Fibroblast of the aortic adventitia (primary cell): ENCODE results near the gene PDZD2. TPM values are rescaled to one million over a fixed set of nuclear protein-coding genes. Genes with fewer than 3 reads are reported as not detected.
"Not testable (repeated sequence)": the region's sequence is repeated elsewhere in the genome, so short reads cannot be mapped to it uniquely, and the experiment has no call there.

Source experiments
- DNase-seq: peaks from one replicate; pipeline ENCODE4 v3.0.0-alpha.2; 2010; ENCODE audit warnings: low read depth
- H3K4me3 ChIP-seq: 2 replicates; pipeline ENCODE4 v1.5.1; 2011; ENCODE audit warnings: low read depth, mild to moderate bottlenecking, control low read depth, low read length, moderate library complexity
- total RNA-seq: library from RNA; depleted of rRNA; stranded (reverse); fragments of >200 nt; gene quantifications from 2 replicates; pipeline ENCODE4 v1.2.3, GENCODE V29; 2012; ENCODE audit warnings: low replicate concordance
- TF ChIP-seq, protein P1 (sequence below): IDR thresholded peaks from 2 replicates; pipeline ENCODE4 v1.5.1; 2011; ENCODE audit warnings: mild to moderate bottlenecking, low read length, control low read depth, inconsistent platforms; ENCODE audit not compliant: insufficient read depth

PDZD2 gene
- total RNA-seq, 1 donor, result under 0.01 TPM

DNA sequence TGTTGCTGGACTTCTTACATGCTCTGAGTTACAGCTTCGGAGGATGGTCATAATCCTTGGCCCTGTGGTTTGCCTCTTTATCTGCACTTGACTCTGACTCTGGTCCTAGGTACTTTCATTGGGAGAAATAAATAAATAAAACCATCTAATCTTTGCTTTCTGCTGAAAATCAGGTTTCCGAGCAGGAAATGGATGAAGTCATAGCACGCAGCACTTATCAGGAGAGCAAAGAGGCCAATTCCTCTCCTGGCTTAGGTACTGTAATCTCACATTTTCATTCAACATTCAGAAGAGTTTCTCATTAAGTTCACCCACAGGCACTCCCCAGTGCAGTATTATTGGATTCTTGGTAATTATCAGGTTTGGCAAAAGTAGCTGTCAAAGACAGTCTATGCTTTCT lies 430.5 kb downstream of the PDZD2 start:
- DNase-seq, result no peak
- TF ChIP-seq, protein P1, sequence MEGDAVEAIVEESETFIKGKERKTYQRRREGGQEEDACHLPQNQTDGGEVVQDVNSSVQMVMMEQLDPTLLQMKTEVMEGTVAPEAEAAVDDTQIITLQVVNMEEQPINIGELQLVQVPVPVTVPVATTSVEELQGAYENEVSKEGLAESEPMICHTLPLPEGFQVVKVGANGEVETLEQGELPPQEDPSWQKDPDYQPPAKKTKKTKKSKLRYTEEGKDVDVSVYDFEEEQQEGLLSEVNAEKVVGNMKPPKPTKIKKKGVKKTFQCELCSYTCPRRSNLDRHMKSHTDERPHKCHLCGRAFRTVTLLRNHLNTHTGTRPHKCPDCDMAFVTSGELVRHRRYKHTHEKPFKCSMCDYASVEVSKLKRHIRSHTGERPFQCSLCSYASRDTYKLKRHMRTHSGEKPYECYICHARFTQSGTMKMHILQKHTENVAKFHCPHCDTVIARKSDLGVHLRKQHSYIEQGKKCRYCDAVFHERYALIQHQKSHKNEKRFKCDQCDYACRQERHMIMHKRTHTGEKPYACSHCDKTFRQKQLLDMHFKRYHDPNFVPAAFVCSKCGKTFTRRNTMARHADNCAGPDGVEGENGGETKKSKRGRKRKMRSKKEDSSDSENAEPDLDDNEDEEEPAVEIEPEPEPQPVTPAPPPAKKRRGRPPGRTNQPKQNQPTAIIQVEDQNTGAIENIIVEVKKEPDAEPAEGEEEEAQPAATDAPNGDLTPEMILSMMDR, result no peak
- H3K4me3 ChIP-seq, result no peak overlapping the region

DNA sequence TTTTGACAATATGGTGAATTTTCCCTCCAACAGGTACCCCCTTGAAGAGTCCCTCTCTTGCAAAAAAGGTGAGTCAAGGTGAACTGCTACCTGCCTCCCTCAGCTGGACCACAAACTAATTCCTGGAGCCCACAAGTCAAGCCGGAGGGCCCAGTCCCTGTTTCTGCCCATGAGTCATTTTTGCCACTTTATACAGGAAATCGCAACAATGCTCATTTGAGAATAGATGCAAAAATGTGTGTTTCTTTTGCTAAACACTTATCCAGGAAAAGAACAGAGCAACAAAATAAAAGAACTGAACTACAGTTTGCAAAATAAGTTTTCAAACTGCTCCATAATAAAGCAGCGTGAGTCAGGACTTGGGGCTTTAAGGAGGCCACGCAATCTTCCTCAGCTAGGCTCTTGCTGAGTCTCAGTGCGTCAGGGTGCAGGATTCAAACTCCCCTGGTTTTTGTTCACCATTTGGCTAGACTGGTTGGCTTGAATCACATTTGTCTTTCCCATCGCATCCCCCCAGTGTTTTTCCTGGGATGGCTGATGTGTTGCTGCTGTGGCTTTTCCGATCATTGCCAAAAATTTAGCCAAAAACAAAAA lies 432.5 kb downstream of the PDZD2 start:
- no peak for DNase-seq
- TF ChIP-seq, protein P1, result no peak
- H3K4me3 ChIP-seq, result no peak overlapping the region

- TF ChIP-seq, protein P1, result no peak
- H3K4me3 ChIP-seq, result no peak overlapping the region
- DNase-seq, result no peak
These were observed 433.1 kb downstream of the PDZD2 start for GRCh38 chr5:32072054-32072453.

DNA sequence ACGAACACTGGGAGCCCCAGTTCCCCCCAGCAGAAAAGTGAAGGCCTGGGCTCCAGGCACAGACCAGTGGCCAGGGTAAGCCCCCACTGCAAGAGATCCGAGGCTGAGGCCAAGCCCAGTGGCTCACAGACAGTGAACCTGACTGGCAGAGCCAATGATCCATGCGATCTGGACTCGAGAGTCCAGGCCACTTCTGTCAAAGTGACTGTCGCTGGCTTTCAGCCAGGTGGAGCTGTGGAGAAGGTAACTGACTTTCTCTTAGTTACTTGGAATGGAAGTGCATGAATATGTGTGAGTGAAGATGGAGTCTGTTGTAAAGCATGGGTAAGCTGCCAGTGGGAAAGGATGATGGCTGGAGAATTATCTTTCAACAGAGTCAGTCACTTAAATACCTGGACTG lies 435.5 kb downstream of the PDZD2 start:
- TF ChIP-seq, protein P1, result no peak
- no peak overlapping the region for H3K4me3 ChIP-seq
- no peak for DNase-seq

GRCh38 chr5:32076699-32077695 lies 438.1 kb downstream of the PDZD2 start:
- DNase-seq, result peak; percentile 72
- TF ChIP-seq, protein P1, result peak; percentile 81
- no peak overlapping the region for H3K4me3 ChIP-seq

DNA sequence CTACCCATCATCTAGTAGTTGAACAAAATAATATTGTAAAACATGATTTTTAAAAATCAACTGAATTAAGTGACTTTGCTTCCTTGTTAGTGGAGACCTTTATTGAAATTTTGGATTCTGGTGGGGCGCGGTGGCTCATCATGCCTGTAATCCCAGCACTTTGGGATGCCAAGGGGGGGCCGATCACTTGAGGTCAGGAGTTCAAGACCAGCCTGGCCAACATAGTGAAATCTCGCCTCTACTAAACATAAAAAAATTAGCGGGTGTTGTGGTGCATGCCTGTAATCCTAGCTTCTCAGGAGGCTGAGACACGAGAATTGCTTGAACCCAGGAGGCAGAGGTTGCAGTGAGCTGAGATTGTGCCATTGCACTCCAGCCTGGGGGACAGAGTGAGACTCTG lies 439.9 kb downstream of the PDZD2 start:
- not testable (repeated sequence) for H3K4me3 ChIP-seq, DNase-seq

DNA sequence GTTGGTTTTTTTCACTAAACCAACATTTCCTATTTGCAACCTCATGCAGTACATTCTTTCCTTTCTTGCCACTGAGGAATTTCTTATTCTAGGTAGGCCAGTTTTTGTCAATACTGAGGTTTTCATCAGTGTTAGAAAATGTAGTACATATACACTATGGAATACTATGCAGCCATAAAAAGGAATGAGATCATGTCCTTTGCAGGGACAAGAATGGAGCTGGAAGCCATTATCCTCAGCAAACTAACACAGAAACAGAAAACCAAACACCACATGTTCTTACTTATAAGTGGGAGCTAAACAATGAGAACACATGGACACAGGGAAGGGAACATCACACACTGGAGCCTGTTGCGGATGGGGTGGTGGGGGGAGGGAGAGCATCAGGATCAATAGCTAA lies 441.6 kb downstream of the PDZD2 start:
- not testable (repeated sequence) for H3K4me3 ChIP-seq, DNase-seq
